Measurements from ENCODE around the gene RFPL2.
A peak's percentile ranks its signal among the peaks of the same experiment; 100 is the strongest.
"Not testable (repeated sequence)": the region's sequence is repeated elsewhere in the genome, so short reads cannot be mapped to it uniquely, and the experiment has no call there.

- TF ChIP-seq CTCF (IDR thresholded peaks at IDR 0.05 in 8 of 11, conservative IDR thresholded peaks at IDR 0.05 in 3 of 11), result peak in 4 of 11 experiments; percentile 30 to 40 (median 36)
- not testable (repeated sequence) for TF ChIP-seq POLR2A, POLR2AphosphoS5 (IDR thresholded peaks at IDR 0.05)
Measured at GRCh38 chr22:32140688-32141087, 64.2 kb downstream of the RFPL2 start.
